Stromal cell of bone marrow (primary cell): ENCODE results near the gene PANK4.

Experiments
- DNase-seq: peaks from one replicate; pipeline ENCODE4 v3.0.0-alpha.2; 2012; ENCODE audit warnings: low read depth

Gene PANK4

GRCh38 chr1:2528966-2529783 is 2.8 kb upstream of the PANK4 start:
- DNase-seq: no peak

GRCh38 chr1:2528611-2528965 is 2.2 kb upstream of the PANK4 start:
- DNase-seq: no peak

GRCh38 chr1:2528016-2528415 is 1.6 kb upstream of the PANK4 start:
- DNase-seq: no peak

GRCh38 chr1:2527556-2527860 is 1.1 kb upstream of the PANK4 start:
- DNase-seq: no peak

- DNase-seq: peak; percentile 27
Observed at GRCh38 chr1:2526824-2527555, 594 bp upstream of the PANK4 start.

GRCh38 chr1:2525572-2525919 is 850 bp downstream of the PANK4 start:
- no peak for DNase-seq

GRCh38 chr1:2523891-2524609 is 2.3 kb downstream of the PANK4 start:
- no peak for DNase-seq

- no peak for DNase-seq
Observed at GRCh38 chr1:2523191-2523890, 3.1 kb downstream of the PANK4 start.

GRCh38 chr1:2522230-2522629 is 4.2 kb downstream of the PANK4 start:
- DNase-seq: no peak

GRCh38 chr1:2520806-2521205 is 5.6 kb downstream of the PANK4 start:
- DNase-seq: no peak

GRCh38 chr1:2520206-2520605 is 6.2 kb downstream of the PANK4 start:
- no peak for DNase-seq

GRCh38 chr1:2519729-2520128 is 6.7 kb downstream of the PANK4 start:
- DNase-seq: no peak

- no peak for DNase-seq
Observed at GRCh38 chr1:2519029-2519685, 7.2 kb downstream of the PANK4 start.

GRCh38 chr1:2518528-2518927 is 7.9 kb downstream of the PANK4 start:
- DNase-seq: no peak

GRCh38 chr1:2517966-2518365 is 8.4 kb downstream of the PANK4 start:
- no peak for DNase-seq

GRCh38 chr1:2516946-2517345 is 9.4 kb downstream of the PANK4 start:
- DNase-seq: no peak

- DNase-seq: no peak
Observed at GRCh38 chr1:2516124-2516523, 10.3 kb downstream of the PANK4 start.

- no peak for DNase-seq
Observed at GRCh38 chr1:2515763-2516080, 10.7 kb downstream of the PANK4 start.

GRCh38 chr1:2514863-2515762 is 11.3 kb downstream of the PANK4 start:
- DNase-seq: no peak

- no peak for DNase-seq
Observed at GRCh38 chr1:2513939-2514652, 12.3 kb downstream of the PANK4 start.
